HepG2 (cell line): ENCODE measurements around the gene ULK4.

Source experiments
- CTCF ChIP-seq: sonication (generic); formaldehyde crosslinking; IDR thresholded peaks from 2 replicates; pipeline ENCODE4 v1.5.0; 2020; ENCODE audit warnings: mild to moderate bottlenecking, missing genetic modification reagents, moderate library complexity
- NFE2L1 ChIP-seq: sonication (generic); formaldehyde crosslinking; IDR thresholded peaks from 2 replicates; pipeline ENCODE4 v1.4.0; 2020; ENCODE audit warnings: missing genetic modification reagents, mild to moderate bottlenecking, borderline replicate concordance
- POLR2A ChIP-seq, 2 experiments: IDR thresholded peaks; 2 replicates each; pipeline ENCODE4 v1.6.1; 2011; ENCODE audit warnings: low read depth in 2 of 2, low read length in 2 of 2, mild to moderate bottlenecking in 1 of 2, moderate library complexity in 1 of 2; ENCODE audit not compliant: insufficient read depth in 1 of 2
- SNAI1 ChIP-seq: sonication (generic); formaldehyde crosslinking; IDR thresholded peaks from 2 replicates; pipeline ENCODE4 v1.5.0; 2020; ENCODE audit warnings: mild to moderate bottlenecking, missing genetic modification reagents, borderline replicate concordance

- TF ChIP-seq CTCF (no peak), SNAI1 (no peak), POLR2A (IDR thresholded peaks at IDR 0.05; ENCODE audit: insufficient read depth in 1 of 2, low read depth in 2 of 2, low read length in 2 of 2) (no peak), NFE2L1 (CRISPR knock-in tag) (no peak)
Observed at GRCh38 chr3:41674449-41674848, 287.5 kb downstream of the ULK4 start.
